K562 (cell line): Measurements from ENCODE around the gene KLHL22. TPM values are rescaled to one million over a fixed set of nuclear protein-coding genes. Genes with fewer than 3 reads are reported as not detected.

Source experiments
- ETV6 ChIP-seq, 3 experiments: fragments of 150-350 bp in 1 of 3; sonication (generic) in 1 of 3; formaldehyde crosslinking in 1 of 3; IDR thresholded peaks; 2 replicates each; pipeline versions ENCODE4 v1.6.1 to v1.8.0; 2014 to 2022; ENCODE audit warnings: borderline replicate concordance in 2 of 3, low read depth in 2 of 3, antibody characterized with exemption in 1 of 3, low read length in 1 of 3, mild to moderate bottlenecking in 1 of 3, missing genetic modification reagents in 1 of 3
- FOXJ3 ChIP-seq: sonication (generic); formaldehyde crosslinking; IDR thresholded peaks from 2 replicates; pipeline ENCODE4 v1.4.0; 2020; ENCODE audit warnings: mild to moderate bottlenecking, missing genetic modification reagents
- KDM2B ChIP-seq: fragments of 250-450 bp; sonication (Bioruptor Pico); IDR thresholded peaks from 2 replicates; pipeline ENCODE4 v1.8.0; 2021; ENCODE audit warnings: mild to moderate bottlenecking, moderate library complexity
- POLR2A ChIP-seq: fragments of 450-650 bp; conservative IDR thresholded peaks from 2 replicates; pipeline ENCODE4 v1.6.1; 2016
- RBM22 ChIP-seq: fragments of 200-400 bp; formaldehyde crosslinking; IDR thresholded peaks from 2 replicates; pipeline ENCODE4 v1.6.1; 2018; ENCODE audit warnings: low read length, low read depth; ENCODE audit not compliant: poor library complexity, severe bottlenecking
- RFX1 ChIP-seq: fragments of 450-650 bp; IDR thresholded peaks from 2 replicates; pipeline ENCODE4 v1.6.1; 2016; ENCODE audit warnings: mild to moderate bottlenecking, moderate library complexity
- THRAP3 ChIP-seq: fragments of 450-650 bp; IDR thresholded peaks from 2 replicates; pipeline ENCODE4 v1.6.1; 2016; ENCODE audit warnings: mild to moderate bottlenecking, inconsistent platforms, borderline replicate concordance
- TOE1 ChIP-seq, 2 experiments: fragments of 450-650 bp in 1 of 2; sonication (generic) in 1 of 2; formaldehyde crosslinking in 1 of 2; IDR thresholded peaks; 2 replicates each; pipeline versions ENCODE4 v1.7.1 to v1.8.0; 2016 to 2022; ENCODE audit warnings: borderline replicate concordance in 2 of 2, mild to moderate bottlenecking in 2 of 2, antibody characterized with exemption in 1 of 2, inconsistent platforms in 1 of 2, low read depth in 1 of 2, missing genetic modification reagents in 1 of 2, moderate library complexity in 1 of 2
- TSHZ1 ChIP-seq: fragments of 250-450 bp; sonication (Bioruptor Pico); IDR thresholded peaks from 2 replicates; pipeline ENCODE4 v1.4.0; 2020; ENCODE audit warnings: mild to moderate bottlenecking, moderate library complexity
- polyA plus RNA-seq, 8 experiments: library from polyadenylated mRNA; depleted of rRNA in 4 of 8; stranded (reverse) in 5 of 8; unstranded in 3 of 8; fragments of >200 nt; fragmentation: Nextera tagmentation in 2 of 8; fragmentation: Illumina TruSeq in 1 of 8; extraction: Ambion mirVana in 2 of 8; extraction: Trizol in 1 of 8; gene quantifications; 2 replicates each; pipeline versions ENCODE4 v1.2.1 to v1.2.3, GENCODE V29; 2011 to 2014; ENCODE audit warnings: inconsistent platforms in 1 of 8, missing spikeins in 1 of 8
- total RNA-seq, 7 experiments: library from RNA; depleted of rRNA in 6 of 7; stranded (reverse); fragments of >200 nt in 6 of 7; fragmentation: Illumina TruSeq in 2 of 7; extraction: Trizol in 2 of 7; gene quantifications; 2 replicates each; pipeline versions ENCODE4 v1.2.1 to v1.2.3, GENCODE V29; 2011 to 2021; ENCODE audit warnings: low replicate concordance in 1 of 7
- TF ChIP-seq, protein P1 (sequence below): sonication (generic); formaldehyde crosslinking; IDR thresholded peaks from 2 replicates; pipeline ENCODE4 v1.4.0; 2020; ENCODE audit warnings: mild to moderate bottlenecking, missing genetic modification reagents
- TF ChIP-seq, protein P2 (sequence below): fragments of 250-450 bp; sonication (Bioruptor Pico); IDR thresholded peaks from 2 replicates; pipeline ENCODE4 v1.8.0; 2021; ENCODE audit warnings: mild to moderate bottlenecking, moderate library complexity
- TF ChIP-seq, protein P3 (sequence below): fragments of 450-650 bp; formaldehyde crosslinking; IDR thresholded peaks from 2 replicates; pipeline ENCODE4 v1.4.0; 2020; ENCODE audit warnings: mild to moderate bottlenecking, moderate library complexity

KLHL22 gene
- total and polyA plus RNA-seq, 9 of the 15 experiments (the other 6 are each of a cell fraction or from before 2014, with no cell fraction given), result 1.3 to 25.6 (median 15.2) TPM

- TF ChIP-seq, protein P1, sequence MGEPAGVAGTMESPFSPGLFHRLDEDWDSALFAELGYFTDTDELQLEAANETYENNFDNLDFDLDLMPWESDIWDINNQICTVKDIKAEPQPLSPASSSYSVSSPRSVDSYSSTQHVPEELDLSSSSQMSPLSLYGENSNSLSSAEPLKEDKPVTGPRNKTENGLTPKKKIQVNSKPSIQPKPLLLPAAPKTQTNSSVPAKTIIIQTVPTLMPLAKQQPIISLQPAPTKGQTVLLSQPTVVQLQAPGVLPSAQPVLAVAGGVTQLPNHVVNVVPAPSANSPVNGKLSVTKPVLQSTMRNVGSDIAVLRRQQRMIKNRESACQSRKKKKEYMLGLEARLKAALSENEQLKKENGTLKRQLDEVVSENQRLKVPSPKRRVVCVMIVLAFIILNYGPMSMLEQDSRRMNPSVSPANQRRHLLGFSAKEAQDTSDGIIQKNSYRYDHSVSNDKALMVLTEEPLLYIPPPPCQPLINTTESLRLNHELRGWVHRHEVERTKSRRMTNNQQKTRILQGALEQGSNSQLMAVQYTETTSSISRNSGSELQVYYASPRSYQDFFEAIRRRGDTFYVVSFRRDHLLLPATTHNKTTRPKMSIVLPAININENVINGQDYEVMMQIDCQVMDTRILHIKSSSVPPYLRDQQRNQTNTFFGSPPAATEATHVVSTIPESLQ (CRISPR knock-in tag), result 0 out of 2 replicates have a peak, but pooled peaks have one; percentile 81
- no peak for TF ChIP-seq POLR2A
- TF ChIP-seq THRAP3, result no peak
- no peak for TF ChIP-seq FOXJ3
- no peak for TF ChIP-seq TOE1 (IDR thresholded peaks at IDR 0.05; ENCODE audit: borderline replicate concordance)
- no peak for TF ChIP-seq TOE1 (CRISPR knock-in tag; IDR thresholded peaks at IDR 0.05; ENCODE audit: borderline replicate concordance, low read depth)
- peak; percentile 84; the same call in 1 of the 2 replicates for TF ChIP-seq KDM2B (CRISPR knock-in tag)
- TF ChIP-seq, protein P2, sequence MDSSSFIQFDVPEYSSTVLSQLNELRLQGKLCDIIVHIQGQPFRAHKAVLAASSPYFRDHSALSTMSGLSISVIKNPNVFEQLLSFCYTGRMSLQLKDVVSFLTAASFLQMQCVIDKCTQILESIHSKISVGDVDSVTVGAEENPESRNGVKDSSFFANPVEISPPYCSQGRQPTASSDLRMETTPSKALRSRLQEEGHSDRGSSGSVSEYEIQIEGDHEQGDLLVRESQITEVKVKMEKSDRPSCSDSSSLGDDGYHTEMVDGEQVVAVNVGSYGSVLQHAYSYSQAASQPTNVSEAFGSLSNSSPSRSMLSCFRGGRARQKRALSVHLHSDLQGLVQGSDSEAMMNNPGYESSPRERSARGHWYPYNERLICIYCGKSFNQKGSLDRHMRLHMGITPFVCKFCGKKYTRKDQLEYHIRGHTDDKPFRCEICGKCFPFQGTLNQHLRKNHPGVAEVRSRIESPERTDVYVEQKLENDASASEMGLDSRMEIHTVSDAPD (CRISPR knock-in tag), result no peak
- TF ChIP-seq TSHZ1 (CRISPR knock-in tag), result no peak
- no peak for TF ChIP-seq RFX1
- TF ChIP-seq, protein P3, sequence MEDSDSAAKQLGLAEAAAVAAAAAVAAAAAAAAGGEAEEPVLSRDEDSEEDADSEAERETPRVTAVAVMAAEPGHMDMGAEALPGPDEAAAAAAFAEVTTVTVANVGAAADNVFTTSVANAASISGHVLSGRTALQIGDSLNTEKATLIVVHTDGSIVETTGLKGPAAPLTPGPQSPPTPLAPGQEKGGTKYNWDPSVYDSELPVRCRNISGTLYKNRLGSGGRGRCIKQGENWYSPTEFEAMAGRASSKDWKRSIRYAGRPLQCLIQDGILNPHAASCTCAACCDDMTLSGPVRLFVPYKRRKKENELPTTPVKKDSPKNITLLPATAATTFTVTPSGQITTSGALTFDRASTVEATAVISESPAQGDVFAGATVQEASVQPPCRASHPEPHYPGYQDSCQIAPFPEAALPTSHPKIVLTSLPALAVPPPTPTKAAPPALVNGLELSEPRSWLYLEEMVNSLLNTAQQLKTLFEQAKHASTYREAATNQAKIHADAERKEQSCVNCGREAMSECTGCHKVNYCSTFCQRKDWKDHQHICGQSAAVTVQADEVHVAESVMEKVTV (CRISPR knock-in tag), result peak; percentile 41; the same call in 1 of the 2 replicates
- no peak for TF ChIP-seq RBM22
- 0 out of 4 replicates have a peak, but pooled peaks of 1 of the 2 experiments have one; percentile 25 for TF ChIP-seq ETV6 (IDR thresholded peaks at IDR 0.05; ENCODE audit: borderline replicate concordance in 1 of 2, low read depth in 2 of 2, low read length in 1 of 2)
- TF ChIP-seq ETV6 (CRISPR knock-in tag; IDR thresholded peaks at IDR 0.05; ENCODE audit: borderline replicate concordance), result no peak; the same call in 1 of the 2 replicates
Observed at GRCh38 chr22:20523086-20523983, 27.7 kb upstream of the KLHL22 start (continued).
